Activated T-helper 17 cell treated with anti-CD3 and anti-CD28 coated beads, Interleukin-2, amount 50 U/mL, for 72 hours (primary cell): ENCODE measurements around the gene PPP1R7. TPM values are rescaled to one million over a fixed set of nuclear protein-coding genes. Genes with fewer than 3 reads are reported as not detected.

Experiments used
- total RNA-seq, 2 donors: library from RNA; stranded (reverse); gene quantifications; one replicate each; pipeline ENCODE4 v1.2.3, GENCODE V29; 2022

Gene PPP1R7
- total RNA-seq, 2 donors from 2014 or later = 81.9 to 86.4 TPM

Other genes with a start within 250 kb of the PPP1R7 start
- not detected for gene CROCC2, start 244.1 kb upstream of the PPP1R7 start, total RNA-seq
- gene SNED1, start 151.8 kb upstream of the PPP1R7 start, total RNA-seq = 1 to 10 TPM; 3.0 to 4.8 TPM
- 10 to 100 TPM; 36.4 to 86.5 TPM for gene MTERF4, start 48.2 kb upstream of the PPP1R7 start, total RNA-seq
- 10 to 100 TPM; 71.0 to 73.6 TPM for gene PASK, start 995 bp upstream of the PPP1R7 start, total RNA-seq
- gene ANO7, start 38.2 kb downstream of the PPP1R7 start, total RNA-seq = 10 to 100 TPM in 1 of 2 donors, 1 to 10 TPM in 1; 1.6 to 12.8 TPM
- gene HDLBP, start 165.2 kb downstream of the PPP1R7 start, total RNA-seq = 100 to 1,000 TPM; 303 to 319 TPM
- 100 to 1,000 TPM; 180 to 230 TPM for gene SEPTIN2, start 165.5 kb downstream of the PPP1R7 start, total RNA-seq
- gene FARP2, start 205.8 kb downstream of the PPP1R7 start, total RNA-seq = 10 to 100 TPM; 26.1 to 33.1 TPM